Islet precursor cell (in vitro differentiated cells): ENCODE measurements around the gene GALNT9.
A peak's percentile ranks its signal among the peaks of the same experiment; 100 is the strongest.
"Not testable (repeated sequence)": the region's sequence is repeated elsewhere in the genome, so short reads cannot be mapped to it uniquely, and the experiment has no call there.

ENCODE experiments used
- DNase-seq: peaks from one replicate; pipeline ENCODE4 v3.0.0-alpha.2; 2018

GALNT9 gene

GRCh38 chr12:132152953-132153352, 176.4 kb downstream of the GALNT9 start:
- DNase-seq = no peak

- no peak for DNase-seq
Measured at GRCh38 chr12:132152411-132152821, 177.0 kb downstream of the GALNT9 start.

GRCh38 chr12:132151766-132152410, 177.5 kb downstream of the GALNT9 start:
- DNase-seq = no peak

GRCh38 chr12:132151145-132151765, 178.1 kb downstream of the GALNT9 start:
- no peak for DNase-seq

- no peak for DNase-seq
Measured at GRCh38 chr12:132150780-132151144, 178.6 kb downstream of the GALNT9 start.

DNA sequence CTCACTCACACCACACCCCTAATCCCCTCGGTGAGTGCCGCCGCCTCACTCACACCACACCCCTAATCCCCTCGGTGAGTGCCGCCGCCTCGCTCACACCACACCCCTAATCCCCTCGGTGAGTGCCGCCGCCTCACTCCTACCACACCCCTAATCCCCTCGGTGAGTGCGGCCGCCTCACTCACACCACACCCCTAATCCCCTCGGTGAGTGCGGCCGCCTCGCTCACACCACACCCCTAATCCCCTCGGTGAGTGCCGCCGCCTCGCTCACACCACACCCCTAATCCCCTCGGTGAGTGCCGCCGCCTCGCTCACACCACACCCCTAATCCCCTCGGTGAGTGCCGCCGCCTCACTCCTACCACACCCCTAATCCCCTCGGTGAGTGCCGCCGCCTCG, 179.9 kb downstream of the GALNT9 start:
- DNase-seq = not testable (repeated sequence)

DNA sequence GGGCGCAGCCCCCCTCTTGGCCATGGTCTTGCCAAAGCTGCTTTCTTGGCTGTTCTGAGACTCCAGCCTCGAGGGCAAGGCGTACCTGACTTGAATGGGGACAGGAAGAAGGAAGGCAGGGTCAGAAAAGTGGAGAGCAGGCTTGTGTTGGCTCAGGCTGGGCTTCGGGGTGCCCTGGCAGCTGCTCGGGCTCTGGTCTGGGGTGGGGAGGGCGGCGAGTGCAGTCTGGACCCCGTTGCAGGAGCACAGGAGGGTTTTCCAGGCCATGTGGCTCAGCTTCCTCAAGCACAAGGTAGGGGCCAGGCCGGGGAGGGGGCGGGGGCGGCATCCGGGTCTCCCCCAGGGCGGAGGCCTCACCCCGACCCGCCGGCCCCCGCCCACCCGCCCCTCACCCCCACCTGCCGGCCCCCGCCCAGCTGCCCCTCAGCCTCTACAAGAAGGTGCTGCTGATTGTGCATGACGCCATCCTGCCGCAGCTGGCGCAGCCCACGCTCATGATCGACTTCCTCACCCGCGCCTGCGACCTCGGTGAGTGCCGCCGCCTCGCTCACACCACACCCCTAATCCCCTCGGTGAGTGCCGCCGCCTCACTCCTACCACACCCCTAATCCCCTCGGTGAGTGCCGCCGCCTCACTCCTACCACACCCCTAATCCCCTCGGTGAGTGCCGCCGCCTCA, 180.9 kb downstream of the GALNT9 start:
- DNase-seq = peak; percentile 52

GRCh38 chr12:132147423-132148367, 181.7 kb downstream of the GALNT9 start:
- DNase-seq = peak; percentile 52

DNA sequence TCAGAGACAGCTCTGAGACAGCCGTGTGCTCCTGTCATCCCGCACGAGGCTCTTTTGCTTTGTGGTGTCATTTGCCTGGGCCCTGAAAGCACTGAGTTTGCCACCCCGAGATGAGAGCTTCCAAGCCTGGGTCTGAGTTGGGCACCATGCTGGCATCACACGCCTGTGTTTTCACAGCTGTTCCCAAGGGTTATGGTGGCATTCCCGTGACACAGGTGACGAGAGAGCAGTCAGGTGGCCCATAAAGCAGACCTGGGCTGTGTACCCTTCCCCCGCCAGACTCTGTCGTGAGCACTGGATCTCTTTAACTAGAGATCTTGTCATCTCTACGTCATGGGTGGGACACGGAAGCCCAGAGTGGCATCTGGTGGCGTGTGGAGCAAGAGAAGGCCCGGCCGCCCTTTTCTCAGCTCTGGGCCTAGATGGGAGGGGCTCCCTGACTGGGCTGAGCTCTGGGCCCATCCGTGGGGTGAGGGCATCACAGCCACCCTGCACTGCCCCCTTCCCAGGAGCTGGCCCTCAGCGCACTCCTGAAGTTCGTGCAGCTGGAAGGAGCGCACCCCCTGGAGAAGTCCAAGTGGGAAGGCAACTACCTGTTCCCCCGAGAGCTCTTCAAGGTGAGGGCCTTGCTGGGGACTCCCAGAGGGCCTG, 182.5 kb downstream of the GALNT9 start:
- DNase-seq = no peak
